ENCODE results near the gene MBD3L4.
"Not testable (repeated sequence)": the region's sequence is repeated elsewhere in the genome, so short reads cannot be mapped to it uniquely, and the experiment has no call there.

- not testable (repeated sequence) for TF ChIP-seq CTCF (IDR thresholded peaks at IDR 0.05); POLR2AphosphoS5 (IDR thresholded peaks at IDR 0.05; ENCODE audit: insufficient read depth in 1 of 2, low read depth in 1 of 2)
Observed at GRCh38 chr19:7067122-7067521, 27.1 kb upstream of the MBD3L4 start.
